ENCODE data around the gene CAPN13. TPM values are rescaled to one million over a fixed set of nuclear protein-coding genes. Genes with fewer than 3 reads are reported as not detected.

CAPN13 gene
- total RNA-seq, 2 donors from 2014 or later = 49.7 to 58.5 TPM

DNA sequence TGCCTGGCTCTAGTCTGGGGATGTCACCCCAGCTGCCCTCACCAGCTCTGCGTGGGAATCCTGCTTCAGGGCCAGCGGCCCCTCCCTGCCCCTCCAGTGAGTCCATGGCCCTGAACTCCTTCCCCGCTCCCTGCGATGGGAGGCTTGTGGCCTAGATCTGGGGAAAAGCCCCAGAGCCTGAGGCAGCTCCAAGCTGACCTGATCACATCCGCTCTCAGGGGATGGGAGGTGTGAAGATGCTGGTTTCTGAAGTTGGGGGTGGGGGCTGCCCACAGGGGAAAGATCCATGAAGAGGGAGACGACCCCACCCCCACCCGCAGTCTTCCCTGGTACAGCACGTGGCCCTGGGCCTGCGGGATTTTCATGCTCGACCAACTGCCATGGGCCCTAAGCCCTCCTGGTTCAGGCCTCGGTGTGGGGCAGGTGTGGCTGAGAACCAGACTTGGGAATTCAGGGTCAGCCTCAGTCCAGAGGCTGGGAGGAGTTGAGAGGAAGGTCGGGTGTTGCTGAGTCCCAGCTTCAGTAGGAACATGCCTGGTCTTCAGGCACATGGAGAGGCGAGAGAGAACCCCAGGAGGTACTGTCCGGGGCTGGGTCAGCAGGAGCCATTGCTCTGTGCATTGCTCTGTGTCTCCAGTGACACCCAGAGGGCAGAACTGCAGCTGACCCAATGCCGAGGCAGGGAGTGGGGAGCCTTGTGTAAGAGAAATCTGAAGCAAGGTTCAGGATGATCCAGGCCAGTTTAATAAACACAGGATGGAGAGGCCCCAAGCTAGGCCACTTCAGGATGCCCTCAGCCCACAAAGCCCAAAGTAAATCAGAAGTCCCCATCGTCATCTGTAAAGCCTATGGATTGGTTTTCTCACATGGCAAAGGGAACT lies 115.1 kb downstream of the CAPN13 start:
- DNase-seq (no peak), ATAC-seq (no peak)
- intact Hi-C loops (cut with DNase I, micrococcal nuclease) = no loop called here

DNA sequence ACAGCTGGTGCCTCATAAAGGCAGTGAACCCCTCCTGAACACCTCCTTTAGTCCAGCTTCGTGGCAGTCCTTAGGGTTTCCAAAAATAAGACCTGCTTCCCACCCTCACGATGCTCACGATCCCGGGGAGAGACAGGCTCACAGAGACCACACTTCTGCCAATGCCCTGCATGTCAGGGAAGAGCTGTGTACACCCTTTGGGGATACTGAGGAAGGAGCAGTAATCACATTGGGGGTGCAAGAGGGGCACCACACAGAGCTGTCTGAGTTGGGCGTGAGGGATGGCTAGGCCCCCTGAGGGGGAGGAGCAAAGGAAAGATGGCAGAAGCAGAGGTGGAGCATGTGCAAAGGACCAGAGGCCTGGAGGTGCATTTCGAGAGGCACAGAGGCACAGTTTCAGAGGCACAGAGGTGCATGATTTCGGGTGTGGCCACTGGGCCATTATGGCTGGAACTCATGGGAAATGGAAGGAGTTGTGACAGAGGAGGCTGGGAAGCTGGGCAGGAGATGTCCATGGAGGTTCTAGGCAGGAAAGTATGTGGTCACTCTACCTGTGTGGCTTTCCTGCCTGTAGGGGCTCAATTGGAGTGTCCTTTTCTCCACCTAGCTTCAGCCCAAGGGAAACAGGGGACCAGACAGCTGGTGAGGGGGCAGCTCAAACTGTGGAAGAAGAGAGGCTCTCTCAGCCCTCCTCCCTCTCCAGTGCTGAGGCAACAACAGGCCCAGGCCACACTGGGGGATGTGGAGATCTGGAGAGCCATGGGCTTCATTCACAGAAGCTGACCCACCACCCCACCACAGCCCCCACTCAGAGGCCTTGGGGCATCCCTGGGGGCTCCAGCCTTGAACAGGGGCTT lies 115.9 kb downstream of the CAPN13 start:
- ATAC-seq (no peak), DNase-seq (no peak)
- intact Hi-C loops (cut with DNase I, micrococcal nuclease) = no loop called here

DNA sequence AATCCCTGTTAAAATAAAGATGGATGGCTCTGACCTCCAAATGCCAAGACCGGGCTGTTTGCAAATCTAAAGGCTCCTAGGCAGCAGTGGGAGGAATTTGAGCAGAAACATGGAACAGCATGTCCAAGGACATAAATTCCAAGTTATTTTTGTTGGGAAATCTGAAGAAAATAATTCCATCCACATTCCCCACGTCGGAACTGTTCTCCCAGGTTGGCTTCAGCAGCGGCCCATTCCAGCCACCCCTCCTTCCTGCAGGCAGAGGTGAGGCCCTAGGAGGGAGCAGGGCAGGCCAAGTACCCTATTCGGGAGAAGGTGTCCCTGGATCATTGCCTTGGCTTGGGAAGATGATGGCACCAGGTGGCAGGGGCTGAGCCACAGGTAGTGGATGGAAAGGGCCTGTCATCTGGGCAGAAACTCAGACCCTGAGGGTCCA lies 117.1 kb downstream of the CAPN13 start:
- DNase-seq = no peak
- ATAC-seq = no peak
- intact Hi-C loops (cut with DNase I, micrococcal nuclease) = no loop called here

DNA sequence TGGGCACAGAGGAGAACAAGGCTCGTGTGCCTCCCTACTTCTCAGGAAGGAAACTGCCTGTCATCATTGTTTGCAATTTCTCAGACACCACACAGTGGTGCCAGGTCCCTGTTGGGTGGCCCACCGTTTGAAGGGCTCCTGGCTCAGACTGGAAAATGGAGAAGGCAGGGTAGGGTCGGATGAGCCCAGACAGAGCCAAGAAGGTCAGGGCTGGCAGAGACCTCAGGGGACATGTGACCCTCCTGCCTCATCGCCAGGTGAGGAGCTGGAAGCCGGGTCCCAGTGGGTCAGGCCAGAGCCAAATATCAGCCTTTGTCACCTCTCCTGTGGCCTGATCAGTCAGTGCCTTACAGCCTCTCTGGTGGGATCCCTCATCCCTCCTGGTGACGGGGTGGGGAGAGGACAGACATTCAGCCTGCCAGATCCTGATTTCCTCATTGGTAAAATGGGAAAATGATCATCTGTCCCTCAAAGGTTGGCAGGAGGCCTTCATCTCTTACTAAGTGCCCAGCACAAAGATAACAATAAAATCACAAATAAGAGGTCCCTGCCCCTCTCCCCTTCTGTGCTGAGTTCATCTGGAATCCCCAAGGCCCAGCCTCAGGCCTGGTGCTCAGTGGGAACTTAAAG lies 117.6 kb downstream of the CAPN13 start:
- intact Hi-C loops (cut with DNase I, micrococcal nuclease) = no loop called here
- ATAC-seq (no peak), DNase-seq (no peak)

DNA sequence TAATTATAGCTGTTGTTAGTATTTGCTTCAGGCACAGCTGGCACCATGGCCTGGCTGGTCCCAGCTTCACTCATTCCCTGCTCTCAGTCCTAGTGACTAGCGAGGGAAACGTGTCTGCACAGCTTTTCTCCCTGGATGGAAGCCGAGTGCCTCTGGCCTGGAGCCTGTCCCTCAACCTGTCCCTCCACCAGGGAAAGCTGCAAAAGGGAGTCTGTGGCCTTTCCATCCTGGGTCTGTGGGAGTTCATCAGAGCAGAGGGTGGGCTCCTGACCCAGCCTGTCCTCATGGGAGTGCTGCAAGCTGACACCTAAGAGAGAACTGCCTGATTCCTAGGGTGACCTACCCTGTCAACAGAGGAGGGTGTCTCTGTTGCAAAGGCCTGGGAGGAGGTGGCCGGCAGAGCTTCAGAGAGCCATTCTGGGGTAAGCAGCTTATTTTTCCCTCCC lies 118.3 kb downstream of the CAPN13 start:
- intact Hi-C loops (cut with DNase I, micrococcal nuclease) = no loop called here
- no peak for ATAC-seq
- DNase-seq = no peak

DNA sequence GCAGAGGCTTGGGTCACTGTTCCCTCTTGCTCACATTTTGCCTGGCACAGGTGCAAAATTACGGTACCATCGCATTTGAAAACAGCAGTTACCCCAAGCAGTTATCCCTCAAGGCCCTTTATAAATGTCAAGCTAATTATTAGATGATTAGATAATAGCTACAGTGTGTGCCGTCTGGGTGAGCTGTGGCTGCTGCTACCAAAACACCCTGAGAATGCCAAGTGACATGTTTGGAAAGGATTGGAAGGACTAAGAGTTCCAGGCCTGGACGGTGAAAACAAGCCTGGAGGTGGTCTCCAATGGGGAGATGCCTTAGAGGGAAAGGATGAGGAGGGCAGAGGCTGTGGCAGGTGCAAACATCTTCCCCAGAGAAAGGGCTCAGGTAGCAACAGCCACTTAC lies 120.6 kb downstream of the CAPN13 start:
- intact Hi-C loops (cut with DNase I, micrococcal nuclease) = no loop called here
- ATAC-seq (no peak), DNase-seq (no peak)

DNA sequence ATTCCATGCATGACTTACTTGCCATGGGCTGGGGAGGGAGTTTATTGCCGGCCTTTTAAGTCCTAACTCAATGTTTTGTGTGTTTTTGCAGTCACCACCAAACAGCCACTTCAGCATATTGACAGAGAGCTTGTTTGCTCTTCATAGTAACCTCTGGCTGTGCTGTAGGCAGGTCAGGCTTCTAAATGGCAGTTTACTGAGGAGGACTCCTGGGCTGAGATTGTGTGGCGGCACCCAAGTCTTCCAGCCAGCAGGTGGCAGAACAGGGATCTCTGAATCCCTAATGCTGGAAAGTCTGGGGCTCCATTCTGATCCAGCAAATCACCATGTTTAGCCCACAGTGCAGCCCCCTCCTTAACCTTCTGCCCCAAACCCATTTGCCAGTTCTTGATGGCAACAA lies 121.2 kb downstream of the CAPN13 start:
- ATAC-seq (peak; percentile 38), DNase-seq (no peak)
- intact Hi-C loops (cut with DNase I, micrococcal nuclease) = no loop called here

DNA sequence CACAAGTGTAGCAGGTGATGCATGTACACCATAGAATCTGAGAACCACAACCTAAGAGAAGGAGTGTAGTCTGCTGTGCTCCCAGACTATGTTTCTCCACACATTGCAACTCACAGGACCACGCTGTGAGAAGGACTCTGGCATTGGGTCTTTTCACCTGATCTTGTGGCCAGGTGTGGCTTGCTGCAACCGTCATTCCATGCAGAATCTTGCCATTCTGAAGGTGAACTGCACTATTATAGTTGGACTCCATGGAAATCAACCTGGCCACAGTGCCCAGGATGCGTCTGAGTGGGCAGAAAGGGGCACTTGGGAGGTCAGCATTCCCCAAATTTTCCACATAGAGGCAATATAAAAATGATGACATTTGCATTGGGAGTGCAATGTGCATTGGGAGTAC lies 122.2 kb downstream of the CAPN13 start:
- DNase-seq (no peak), ATAC-seq (no peak)
- intact Hi-C loops (cut with DNase I, micrococcal nuclease) = no loop called here

DNA sequence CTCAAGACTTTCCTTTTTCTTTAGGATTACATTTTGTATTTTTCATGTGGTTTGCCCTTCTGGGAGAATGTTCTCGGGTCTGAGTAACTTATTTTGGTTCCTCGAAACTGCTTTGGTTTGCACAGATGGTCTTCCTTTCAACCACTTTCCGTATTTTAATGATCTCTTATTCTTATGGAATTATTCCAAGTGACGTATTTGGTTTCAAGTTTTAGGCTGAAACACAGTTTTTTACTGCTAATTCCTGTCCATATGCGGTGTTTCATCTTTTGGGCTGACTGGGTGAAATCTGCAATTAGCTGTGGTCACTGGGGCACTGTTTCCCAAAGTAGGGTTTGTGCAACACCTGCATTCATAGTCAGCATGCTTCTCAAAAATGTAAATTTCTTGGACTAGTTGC lies 122.7 kb downstream of the CAPN13 start:
- ATAC-seq = no peak
- DNase-seq = no peak
- intact Hi-C loops (cut with DNase I, micrococcal nuclease) = no loop called here

DNA sequence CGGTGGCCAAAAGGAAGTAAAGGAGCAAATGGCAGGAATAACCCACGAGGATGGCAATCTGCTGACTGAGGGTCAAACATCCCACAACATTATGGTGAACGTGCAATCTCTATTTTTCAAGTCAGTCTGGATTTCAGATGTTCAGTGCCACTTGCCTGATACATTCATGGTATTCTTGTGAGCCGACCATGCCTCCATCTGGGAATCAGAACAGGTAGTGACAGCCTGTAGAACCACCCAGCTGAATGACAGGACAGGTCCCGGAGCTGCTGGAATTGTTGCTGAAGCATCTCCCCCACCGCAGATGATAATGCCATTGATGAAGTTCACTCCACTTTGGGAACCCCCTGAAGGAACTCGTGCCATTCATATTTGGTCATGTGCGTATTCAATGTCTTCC lies 123.2 kb downstream of the CAPN13 start:
- intact Hi-C loops (cut with DNase I, micrococcal nuclease) = no loop called here
- no peak for ATAC-seq
- no peak for DNase-seq

DNA sequence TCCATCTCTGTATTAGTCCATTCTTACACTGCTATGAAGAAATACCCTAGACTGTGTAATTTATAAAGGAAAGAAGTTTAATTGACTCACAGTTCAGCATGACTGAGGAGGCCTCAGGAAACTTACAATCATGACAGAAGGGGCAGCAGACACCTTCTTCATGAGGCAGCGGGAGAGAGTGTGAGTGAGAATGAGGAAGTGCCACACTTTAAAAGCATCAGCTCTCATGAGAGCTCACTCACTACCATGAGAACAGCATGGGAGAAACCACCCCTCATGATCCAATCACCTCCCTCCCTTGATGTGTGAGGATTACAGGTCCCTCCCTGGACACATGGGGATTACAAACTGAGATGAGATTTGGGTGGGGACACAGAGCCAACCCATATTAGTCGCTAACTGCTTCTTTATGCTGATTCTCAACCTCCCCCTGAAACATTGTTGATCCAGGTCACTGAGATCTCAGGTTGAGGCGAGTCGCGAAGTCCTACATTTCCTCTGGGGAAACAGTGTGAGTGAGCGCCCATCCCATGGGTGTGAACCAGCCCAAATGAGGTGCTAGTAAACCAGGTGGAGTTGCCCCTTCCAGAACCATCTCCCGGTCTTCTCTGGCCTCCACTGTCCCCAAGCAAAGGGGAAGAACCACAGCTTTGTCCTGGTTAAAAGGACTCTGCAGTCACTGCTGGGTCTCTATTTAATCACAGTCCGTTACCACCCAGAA lies 123.8 kb downstream of the CAPN13 start:
- ATAC-seq (no peak), DNase-seq (no peak)
- intact Hi-C loops (cut with DNase I, micrococcal nuclease) = no loop called here

DNA sequence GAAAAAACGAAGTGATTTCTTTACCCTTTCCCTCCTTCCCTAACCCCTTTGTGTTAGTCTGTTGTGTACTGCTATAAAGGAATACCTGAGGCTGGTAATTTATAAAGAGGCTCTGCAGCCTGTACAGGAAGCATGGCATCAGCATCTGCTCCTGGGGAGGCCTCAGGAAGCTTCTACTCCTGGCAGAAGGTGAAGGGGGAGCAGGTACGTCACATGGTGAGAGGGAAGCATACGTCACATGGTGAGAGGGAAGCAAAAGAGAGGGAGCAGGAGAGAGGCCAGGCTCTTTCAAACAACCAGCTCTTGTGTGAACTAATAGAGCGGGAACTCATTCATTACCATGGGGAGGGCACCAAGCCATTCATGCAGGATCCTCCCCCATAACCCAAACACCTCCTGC lies 126.2 kb downstream of the CAPN13 start:
- intact Hi-C loops (cut with DNase I, micrococcal nuclease) = no loop called here
- DNase-seq (no peak), ATAC-seq (no peak)

DNA sequence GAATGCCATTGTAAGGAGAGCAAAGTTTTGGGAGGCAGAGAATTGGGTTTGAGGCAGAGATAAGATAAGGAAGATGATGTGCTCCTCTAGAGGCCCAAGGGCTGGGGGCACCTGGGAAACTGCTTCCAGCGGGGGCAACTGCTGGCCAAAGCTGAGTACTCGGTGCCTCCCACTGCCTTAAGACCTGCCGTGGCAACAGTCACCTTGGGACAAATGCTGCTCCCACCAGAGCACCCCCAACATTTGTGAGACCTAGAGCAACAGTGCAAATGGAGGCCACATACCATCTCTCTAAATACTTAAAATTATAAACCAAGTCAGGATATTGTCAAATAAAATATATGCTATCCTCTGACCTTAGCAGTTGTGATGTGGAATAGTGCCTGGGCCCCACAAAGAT lies 127.1 kb downstream of the CAPN13 start:
- intact Hi-C loops (cut with DNase I, micrococcal nuclease) = no loop called here
- DNase-seq = no peak
- ATAC-seq = no peak

DNA sequence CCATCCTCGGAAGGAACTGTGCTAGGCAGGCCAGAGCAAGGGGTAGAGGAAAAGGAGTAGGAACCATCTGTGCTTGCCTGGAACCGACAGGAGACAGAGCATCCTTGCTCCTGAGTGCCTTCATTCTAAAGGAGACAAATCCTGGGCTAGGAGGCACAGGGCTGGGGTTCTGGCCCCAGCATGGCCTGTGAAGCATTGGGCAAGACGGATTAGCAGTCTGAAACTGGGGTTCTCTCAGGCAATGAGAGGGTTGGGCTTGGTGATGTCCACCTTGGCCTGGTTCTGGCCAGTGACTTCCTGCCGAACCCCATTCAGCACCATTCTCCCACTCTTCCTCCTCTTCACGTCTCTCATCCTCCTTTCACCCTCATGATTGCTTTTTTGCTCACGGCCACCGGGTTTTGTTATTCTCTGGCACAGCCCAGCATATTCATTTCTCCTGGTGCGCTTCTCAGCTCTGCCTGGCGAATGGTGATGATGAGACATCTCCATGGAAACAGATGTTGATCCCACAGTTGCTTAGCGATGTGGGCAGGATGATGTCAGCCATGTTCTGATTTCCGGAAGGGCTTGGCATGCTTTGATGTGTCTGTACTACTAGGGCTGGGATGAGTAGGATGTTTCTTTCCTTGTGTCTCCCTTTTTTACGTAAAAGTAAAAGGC lies 127.7 kb downstream of the CAPN13 start:
- ATAC-seq (no peak), DNase-seq (no peak)

DNA sequence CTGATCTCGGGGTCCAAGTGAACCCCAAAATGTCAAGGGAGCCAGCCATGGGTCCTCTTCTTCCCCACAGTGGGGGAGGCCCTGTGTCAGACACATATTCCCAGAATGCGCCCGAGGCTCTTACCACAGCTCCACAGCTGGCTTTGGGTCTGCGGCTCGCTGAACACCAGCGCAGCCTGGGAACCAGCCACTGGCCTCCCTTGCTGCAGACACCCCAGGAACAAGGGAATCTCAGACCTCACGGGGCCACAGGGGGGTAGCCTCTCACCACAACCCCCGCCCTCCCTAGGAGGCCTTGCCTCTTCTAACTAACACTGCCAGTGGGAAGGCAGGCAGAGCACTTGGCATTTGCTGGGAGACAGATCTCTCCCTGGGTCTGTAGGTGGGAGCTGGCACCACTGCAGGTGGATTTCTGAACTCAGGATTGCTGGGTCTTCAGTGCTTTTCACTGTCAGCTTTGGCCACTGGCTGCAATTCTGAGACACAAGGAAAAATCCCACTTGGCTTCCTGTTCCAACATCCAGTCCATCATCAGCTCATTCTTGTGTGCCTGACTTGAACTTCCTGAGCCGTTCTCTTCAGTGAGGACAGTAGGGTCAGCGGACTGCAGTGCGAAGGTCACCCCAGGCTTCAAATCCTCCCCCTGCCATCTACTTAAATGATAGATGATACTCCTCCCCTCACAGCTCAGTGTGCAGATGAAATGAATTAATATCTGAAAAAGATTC lies 128.7 kb downstream of the CAPN13 start:
- no peak for DNase-seq

More for the DNA sequence above, 127.7 kb downstream of the CAPN13 start:
- intact Hi-C loops (cut with DNase I, micrococcal nuclease) = no loop called here

DNA sequence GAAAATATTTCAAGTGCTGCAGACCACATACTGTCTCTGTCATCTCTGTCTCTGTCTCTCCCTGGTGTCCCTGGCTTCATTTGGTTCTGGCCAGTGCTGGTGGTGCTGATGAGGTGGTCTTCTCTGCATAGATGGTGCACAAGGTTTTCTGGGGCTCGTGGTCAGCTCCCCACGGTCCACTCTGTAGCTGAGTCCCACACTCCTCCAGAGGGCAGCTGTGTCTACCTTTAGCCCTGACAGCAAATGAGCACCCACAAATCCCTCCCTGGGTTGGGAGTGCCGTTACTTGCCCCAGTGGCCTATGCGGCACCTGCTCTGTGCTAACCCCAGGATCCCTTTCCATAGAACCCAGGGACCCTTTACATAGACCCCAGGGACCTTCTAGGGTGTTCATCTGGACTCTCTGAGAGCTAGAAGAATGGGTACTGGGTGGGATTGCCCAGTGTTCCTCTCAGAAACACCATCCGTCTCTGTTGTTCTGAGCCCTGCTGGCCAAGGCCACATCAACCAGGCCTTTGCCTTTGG lies 129.3 kb downstream of the CAPN13 start:
- ATAC-seq (no peak), DNase-seq (no peak)
- intact Hi-C loops (cut with DNase I, micrococcal nuclease) = no loop called here

More for the DNA sequence above, 128.7 kb downstream of the CAPN13 start:
- ATAC-seq = no peak
- intact Hi-C loops (cut with DNase I, micrococcal nuclease) = no loop called here

DNA sequence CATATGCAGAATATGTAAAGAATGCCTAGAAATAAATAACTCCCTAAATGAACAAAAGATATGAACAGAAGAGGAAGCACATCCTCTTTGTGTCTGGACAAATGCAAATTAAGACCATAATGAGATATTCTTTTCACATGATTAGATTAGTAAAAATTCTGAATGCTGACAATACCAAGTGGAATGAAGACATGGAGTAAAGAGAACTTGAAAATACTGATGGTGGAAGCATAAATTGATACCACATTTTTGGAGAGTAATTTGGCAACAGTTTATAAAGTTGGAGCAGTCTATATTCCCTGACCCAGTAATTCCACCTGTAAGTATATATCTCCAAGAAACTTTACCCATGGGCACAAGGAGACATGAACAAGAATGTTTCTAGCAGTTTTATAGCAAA lies 130.0 kb downstream of the CAPN13 start:
- intact Hi-C loops (cut with DNase I, micrococcal nuclease) = no loop called here
- no peak for ATAC-seq
- no peak for DNase-seq

DNA sequence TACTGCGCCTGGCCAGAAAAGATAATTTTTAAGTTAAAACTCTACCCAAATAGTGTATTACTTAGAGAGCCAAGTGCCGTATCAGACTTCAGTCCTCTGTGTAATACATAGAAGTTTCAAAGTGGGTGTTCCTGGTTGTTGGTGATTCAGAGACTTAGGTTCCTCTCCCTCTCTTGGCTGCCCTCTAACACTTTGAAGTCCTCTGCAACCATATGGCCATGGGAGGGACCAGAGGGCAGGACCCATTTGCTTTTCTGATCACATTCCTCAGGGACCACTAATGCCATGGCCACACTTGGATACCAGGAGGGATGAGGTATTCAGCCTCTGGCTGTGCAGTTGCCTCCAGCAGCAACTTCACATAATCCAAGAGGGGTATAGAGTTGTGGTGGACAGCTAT lies 131.5 kb downstream of the CAPN13 start:
- DNase-seq (no peak), ATAC-seq (no peak)
- intact Hi-C loops (cut with DNase I, micrococcal nuclease) = no loop called here

Measured in left colon (tissue), 2 donors.